ENCODE results near the gene DDX23. TPM values are rescaled to one million over a fixed set of nuclear protein-coding genes. Genes with fewer than 3 reads are reported as not detected.

Gene DDX23
- total and polyA plus RNA-seq, 7 experiments from 2014 or later: 32.8 to 160 (median 90.9) TPM

DNA sequence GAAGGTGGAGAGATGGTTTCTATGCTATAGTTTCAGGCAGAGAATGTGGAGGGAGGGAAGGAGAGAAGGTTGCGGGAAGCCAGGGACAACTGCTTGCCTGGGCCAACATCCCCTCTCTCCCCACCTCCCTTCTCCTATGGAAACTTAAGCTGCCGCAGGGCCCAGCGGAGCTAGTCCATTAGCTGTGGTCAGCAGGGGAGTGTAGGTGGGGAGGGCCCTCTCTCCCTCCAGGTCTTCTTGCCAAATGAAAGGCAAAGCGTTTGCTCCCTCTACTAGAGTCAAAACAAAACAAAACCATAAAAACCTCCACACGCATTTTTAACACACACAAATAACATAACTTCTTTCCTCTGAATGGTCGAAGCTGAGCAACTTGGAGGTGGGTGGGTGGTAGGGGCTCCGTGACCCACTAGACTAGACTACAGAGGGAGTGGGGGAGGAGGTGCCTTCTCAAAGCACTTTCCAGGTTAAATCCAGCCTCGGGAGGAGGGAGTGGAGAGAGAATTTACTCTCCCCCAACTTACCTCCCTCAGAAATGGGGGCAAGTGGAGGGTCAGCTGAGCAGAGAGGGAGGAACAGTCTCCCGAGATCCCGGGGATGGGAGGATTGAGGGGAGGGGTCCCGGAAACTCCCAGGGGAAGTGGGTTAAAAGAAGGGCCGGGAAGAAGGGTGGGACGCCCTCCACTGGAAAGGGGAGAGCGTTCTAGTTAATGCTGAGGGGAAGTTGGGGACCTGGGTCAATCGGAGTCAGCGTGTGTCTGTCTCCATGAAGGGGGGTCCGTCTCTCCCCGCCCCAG is 38.3 kb downstream of the DDX23 start:
- peak overlapping the region; percentile 52 to 95 (median 90) for H3K4me3 Mint-ChIP-seq
- H3K4me1 Mint-ChIP-seq: peaks cover 18 to 35% (median 27%) of the 10 kb centered on the region in 7 donors
- H3K36me3 ChIP-seq (ENCODE audit: control insufficient read depth in 2 of 3, insufficient read depth in 3 of 3, low read length in 3 of 3): no peaks in the 10 kb centered on the region
- no peaks in the 10 kb centered on the region for H3K9me3 Mint-ChIP-seq
- peaks cover 0 to 16% (median 5%) of the 10 kb centered on the region in 5 donors for H3K27me3 Mint-ChIP-seq
- DNase-seq: no peak
- ChIA-PET CTCF (interaction anchor here (0.6 to 3.3 kb wide), 4 partner anchors 21 to 848 kb away, joined by 3 to 16 read pairs (median 4); partner anchors contain the start of genes DDX23 and TROAP), POLR2A (no interaction called here)
- intact Hi-C loops (cut with micrococcal nuclease): loop anchor here in 1 of 2 donors (2.0 kb wide), 1 partner anchor 17 kb away; no protein-coding TSS in a partner anchor
- H3K27ac Mint-ChIP-seq: peak overlapping the region in 5 of 9 donors; percentile 43 to 71 (median 67)
- no peaks in the 10 kb centered on the region for H3K9me3 ChIP-seq (ENCODE audit: control insufficient read depth in 2 of 3, low read length in 3 of 3)
- H3K4me3 ChIP-seq (ENCODE audit: low read length): peak overlapping the region; percentile 59
- H3K4me1 ChIP-seq (ENCODE audit: control insufficient read depth in 2 of 2, insufficient read depth in 2 of 2, low read length in 2 of 2): peaks cover 7 to 19% of the 10 kb centered on the region in 2 donors
- no peak for ATAC-seq
- H3K36me3 Mint-ChIP-seq: peaks cover 0 to 3% (median 0%) of the 10 kb centered on the region in 5 donors
- no peaks in the 10 kb centered on the region for H3K27me3 ChIP-seq (ENCODE audit: control insufficient read depth in 2 of 2, insufficient read depth in 2 of 2, low read length in 2 of 2)
- no peak overlapping the region for H3K27ac ChIP-seq (ENCODE audit: low read depth, low read length)

DNA sequence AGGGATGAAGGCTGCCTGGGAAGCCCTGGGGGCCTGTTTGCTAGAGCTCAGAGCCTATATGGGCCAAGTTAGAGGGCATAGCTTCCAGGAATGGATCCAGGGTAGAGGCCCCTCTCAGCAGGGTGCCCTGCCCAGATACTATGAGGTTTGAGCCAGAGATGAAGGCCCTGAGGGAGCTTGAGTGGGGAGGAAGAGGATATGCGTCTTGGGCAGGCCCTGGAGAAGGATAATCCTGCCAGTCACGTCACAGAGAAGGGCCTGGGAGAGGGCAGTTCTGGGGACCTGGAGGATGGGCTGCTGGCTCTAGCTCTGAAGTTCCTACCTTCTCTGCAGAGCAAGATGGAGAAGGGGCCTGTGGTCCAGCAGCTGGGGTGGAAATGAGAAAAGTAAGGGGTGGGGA is 39.6 kb downstream of the DDX23 start:
- Mint-ChIP-seq H3K9me3 (no peaks in the 10 kb centered on the region), H3K27ac (peak overlapping the region in 6 of 9 donors; percentile 9 to 67 (median 42)), H3K27me3 (peaks cover 0 to 12% (median 5%) of the 10 kb centered on the region in 5 donors), H3K4me1 (peaks cover 18 to 28% (median 21%) of the 10 kb centered on the region in 7 donors), H3K36me3 (peaks cover 0 to 3% (median 0%) of the 10 kb centered on the region in 5 donors), H3K4me3 (peak overlapping the region in 7 of 10 donors; percentile 3 to 81 (median 46))
- H3K4me1 ChIP-seq (ENCODE audit: control insufficient read depth in 2 of 2, insufficient read depth in 2 of 2, low read length in 2 of 2): peaks cover 4 to 12% of the 10 kb centered on the region in 2 donors
- CTCF ChIA-PET: interaction anchor here (0.6 to 3.3 kb wide), 2 partner anchors 40 to 76 kb away, joined by 5 to 16 read pairs; partner anchors contain the start of gene DDX23
- no peak overlapping the region for H3K4me3 ChIP-seq (ENCODE audit: low read length)
- H3K27me3 ChIP-seq (ENCODE audit: control insufficient read depth in 2 of 2, insufficient read depth in 2 of 2, low read length in 2 of 2): no peaks in the 10 kb centered on the region
- DNase-seq (no peak), ATAC-seq (no peak)
- no peaks in the 10 kb centered on the region for H3K9me3 ChIP-seq (ENCODE audit: control insufficient read depth in 2 of 3, low read length in 3 of 3)
- intact Hi-C loops (cut with micrococcal nuclease): no loop called here
- no peaks in the 10 kb centered on the region for H3K36me3 ChIP-seq (ENCODE audit: control insufficient read depth in 2 of 3, insufficient read depth in 3 of 3, low read length in 3 of 3)
- no peak overlapping the region for H3K27ac ChIP-seq (ENCODE audit: low read depth, low read length)
- POLR2A ChIA-PET: no interaction called here

DNA sequence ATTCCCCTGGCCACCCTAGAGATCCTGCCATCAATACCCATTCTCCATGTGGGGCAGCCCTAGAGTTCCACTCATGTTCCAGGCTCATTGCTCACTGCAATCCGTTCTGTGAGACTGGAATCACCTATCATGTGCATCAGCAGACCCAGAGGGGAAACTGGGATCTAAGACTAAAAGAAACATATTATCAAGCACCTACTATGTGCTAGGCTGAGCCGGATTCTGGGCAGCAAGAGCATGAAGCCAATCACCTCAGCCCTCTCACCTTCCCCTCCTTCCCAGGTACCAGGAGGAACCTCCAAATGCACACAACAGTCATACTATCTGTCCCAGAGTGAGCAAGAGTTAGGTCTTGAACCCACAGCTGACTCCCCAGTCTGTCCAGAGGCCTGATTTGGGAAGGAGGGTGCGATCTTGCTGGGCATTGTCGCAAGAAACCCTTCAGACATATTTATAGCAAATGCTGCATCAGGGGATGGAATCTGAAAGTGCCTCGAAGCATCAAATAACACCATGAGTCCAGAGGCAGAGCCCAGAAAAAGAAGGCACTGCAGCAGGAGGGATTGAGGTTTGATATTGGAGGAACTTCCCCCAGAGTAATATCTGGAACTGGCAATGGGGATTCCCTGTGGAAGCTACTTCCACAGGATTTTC is 40.4 kb downstream of the DDX23 start:
- Histone ChIP-seq H3K27ac (ENCODE audit: low read depth, low read length) (no peak overlapping the region), H3K4me3 (ENCODE audit: low read length) (no peak overlapping the region), H3K27me3 (ENCODE audit: control insufficient read depth in 2 of 2, insufficient read depth in 2 of 2, low read length in 2 of 2) (no peaks in the 10 kb centered on the region), H3K36me3 (ENCODE audit: control insufficient read depth in 2 of 3, insufficient read depth in 3 of 3, low read length in 3 of 3) (no peaks in the 10 kb centered on the region), H3K9me3 (ENCODE audit: control insufficient read depth in 2 of 3, low read length in 3 of 3) (no peaks in the 10 kb centered on the region), H3K4me1 (ENCODE audit: control insufficient read depth in 2 of 2, insufficient read depth in 2 of 2, low read length in 2 of 2) (peaks cover 4 to 12% of the 10 kb centered on the region in 2 donors)
- DNase-seq (no peak), ATAC-seq (no peak)
- ChIA-PET CTCF (interaction anchor here (0.6 kb wide), 1 partner anchor 76 kb away, joined by 5 read pairs; no protein-coding TSS in a partner anchor), POLR2A (no interaction called here)
- Mint-ChIP-seq H3K4me3 (no peak overlapping the region), H3K4me1 (peaks cover 12 to 21% (median 18%) of the 10 kb centered on the region in 7 donors), H3K36me3 (peaks cover 0 to 3% (median 0%) of the 10 kb centered on the region in 5 donors), H3K27ac (peak overlapping the region in 4 of 9 donors; percentile 9 to 71 (median 16)), H3K9me3 (no peaks in the 10 kb centered on the region), H3K27me3 (peaks cover 0 to 5% (median 4%) of the 10 kb centered on the region in 5 donors)
- intact Hi-C loops (cut with micrococcal nuclease): no loop called here

DNA sequence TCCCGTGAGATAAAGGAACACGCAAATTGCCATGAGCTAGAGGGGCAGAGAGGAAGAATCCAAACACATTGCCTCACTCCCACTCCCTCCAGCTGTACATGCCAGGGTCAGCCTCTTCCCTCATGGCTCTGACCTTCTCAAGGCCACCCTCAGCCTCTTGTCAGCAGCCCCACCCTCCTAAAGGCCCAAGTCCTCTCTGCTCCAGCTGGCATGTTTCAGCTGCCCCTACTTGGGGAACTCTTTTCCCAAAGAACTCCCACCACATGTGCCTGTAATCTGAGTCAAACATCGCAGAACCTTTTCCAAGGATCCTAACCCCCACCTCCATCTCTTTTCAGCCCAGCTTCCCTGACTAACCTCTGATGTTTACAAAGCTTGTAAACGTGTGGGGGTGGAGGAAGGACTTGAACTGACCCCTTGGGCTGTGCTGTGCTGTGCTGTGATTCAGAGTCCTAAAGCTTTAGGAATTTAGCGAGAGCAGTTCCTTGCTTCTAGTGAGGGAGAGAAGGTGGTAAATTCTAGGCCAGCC is 41.0 kb downstream of the DDX23 start:
- Mint-ChIP-seq H3K27ac (peak overlapping the region in 3 of 9 donors; percentile 9 to 52 (median 22)), H3K36me3 (no peaks in the 10 kb centered on the region), H3K9me3 (no peaks in the 10 kb centered on the region), H3K4me3 (no peak overlapping the region), H3K27me3 (no peaks in the 10 kb centered on the region), H3K4me1 (peaks cover 6 to 17% (median 14%) of the 10 kb centered on the region in 7 donors)
- intact Hi-C loops (cut with micrococcal nuclease): no loop called here
- Histone ChIP-seq H3K36me3 (ENCODE audit: control insufficient read depth in 2 of 3, insufficient read depth in 3 of 3, low read length in 3 of 3) (no peaks in the 10 kb centered on the region), H3K9me3 (ENCODE audit: control insufficient read depth in 2 of 3, low read length in 3 of 3) (no peaks in the 10 kb centered on the region), H3K4me1 (ENCODE audit: control insufficient read depth in 2 of 2, insufficient read depth in 2 of 2, low read length in 2 of 2) (peaks cover 3 to 8% of the 10 kb centered on the region in 2 donors), H3K27me3 (ENCODE audit: control insufficient read depth in 2 of 2, insufficient read depth in 2 of 2, low read length in 2 of 2) (no peaks in the 10 kb centered on the region), H3K27ac (ENCODE audit: low read depth, low read length) (no peak overlapping the region), H3K4me3 (ENCODE audit: low read length) (no peak overlapping the region)
- no peak for DNase-seq
- ChIA-PET POLR2A (no interaction called here), CTCF (no interaction called here)
- ATAC-seq: no peak

DNA sequence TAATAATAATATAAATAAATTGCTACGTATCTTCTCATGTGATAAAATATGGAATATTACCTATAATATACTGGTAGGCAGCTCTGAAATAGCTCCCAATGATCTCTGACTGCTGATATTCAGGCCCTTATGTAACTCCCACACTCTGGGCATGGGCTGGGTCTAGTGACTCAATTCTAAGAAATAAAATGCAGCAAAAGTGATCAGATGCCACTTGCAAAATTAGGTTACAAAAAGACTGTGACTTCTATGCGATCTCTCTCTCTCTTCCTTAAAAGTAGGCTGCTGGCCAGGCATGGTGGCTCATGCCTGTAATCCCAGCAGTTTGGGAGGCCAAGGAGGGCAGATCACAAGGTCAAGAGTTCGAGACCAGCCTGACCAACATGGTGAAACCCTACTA is 44.0 kb downstream of the DDX23 start:
- no peak for DNase-seq
- ChIA-PET POLR2A (no interaction called here), CTCF (no interaction called here)
- Histone ChIP-seq H3K27ac (ENCODE audit: low read depth, low read length) (no peak overlapping the region), H3K4me3 (ENCODE audit: low read length) (no peak overlapping the region), H3K36me3 (ENCODE audit: control insufficient read depth in 2 of 3, insufficient read depth in 3 of 3, low read length in 3 of 3) (no peaks in the 10 kb centered on the region), H3K27me3 (ENCODE audit: control insufficient read depth in 2 of 2, insufficient read depth in 2 of 2, low read length in 2 of 2) (no peaks in the 10 kb centered on the region), H3K9me3 (ENCODE audit: control insufficient read depth in 2 of 3, low read length in 3 of 3) (no peaks in the 10 kb centered on the region), H3K4me1 (ENCODE audit: control insufficient read depth in 2 of 2, insufficient read depth in 2 of 2, low read length in 2 of 2) (no peaks in the 10 kb centered on the region)
- Mint-ChIP-seq H3K4me3 (no peak overlapping the region), H3K27me3 (no peaks in the 10 kb centered on the region), H3K36me3 (no peaks in the 10 kb centered on the region), H3K9me3 (no peaks in the 10 kb centered on the region), H3K27ac (no peak overlapping the region), H3K4me1 (peaks cover 0 to 16% (median 4%) of the 10 kb centered on the region in 7 donors)
- intact Hi-C loops (cut with micrococcal nuclease): no loop called here
- ATAC-seq: no peak

DNA sequence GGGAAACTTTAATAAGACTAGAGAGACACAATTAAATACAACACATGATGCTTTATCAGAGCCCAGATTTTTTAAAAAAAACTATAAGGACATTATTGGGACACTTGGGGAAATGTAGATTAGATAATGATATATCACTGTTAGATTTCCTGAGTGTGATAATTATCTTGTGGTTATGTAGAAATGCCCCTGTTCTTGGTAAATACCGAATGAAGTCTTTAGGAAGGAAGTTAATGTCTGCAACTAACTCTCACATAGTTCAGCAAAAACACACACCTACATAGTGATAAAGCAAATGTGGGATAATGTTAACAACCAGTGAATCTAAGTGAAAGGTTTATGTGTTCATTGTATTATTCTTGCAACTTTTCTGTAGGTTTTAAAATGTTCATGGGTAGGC is 48.3 kb downstream of the DDX23 start:
- peak; percentile 14 for ATAC-seq

More for the DNA sequence above, 48.3 kb downstream of the DDX23 start:
- no peaks in the 10 kb centered on the region for H3K27me3 ChIP-seq (ENCODE audit: control insufficient read depth in 2 of 2, insufficient read depth in 2 of 2, low read length in 2 of 2)
- no peaks in the 10 kb centered on the region for H3K9me3 Mint-ChIP-seq
- H3K4me3 Mint-ChIP-seq: no peak overlapping the region
- no peaks in the 10 kb centered on the region for H3K36me3 ChIP-seq (ENCODE audit: control insufficient read depth in 2 of 3, insufficient read depth in 3 of 3, low read length in 3 of 3)
- intact Hi-C loops (cut with micrococcal nuclease): no loop called here
- ChIA-PET POLR2A (interaction anchor here (0.6 kb wide), 1 partner anchor 57 kb away, joined by 3 read pairs; no protein-coding TSS in a partner anchor), CTCF (no interaction called here)
- no peak for DNase-seq
- peaks cover 0 to 3% (median 0%) of the 10 kb centered on the region in 5 donors for H3K27me3 Mint-ChIP-seq
- no peaks in the 10 kb centered on the region for H3K36me3 Mint-ChIP-seq
- H3K4me3 ChIP-seq (ENCODE audit: low read length): no peak overlapping the region
- no peaks in the 10 kb centered on the region for H3K9me3 ChIP-seq (ENCODE audit: control insufficient read depth in 2 of 3, low read length in 3 of 3)
- H3K27ac ChIP-seq (ENCODE audit: low read depth, low read length): no peak overlapping the region
- peaks cover 0 to 12% (median 4%) of the 10 kb centered on the region in 7 donors for H3K4me1 Mint-ChIP-seq
- no peaks in the 10 kb centered on the region for H3K4me1 ChIP-seq (ENCODE audit: control insufficient read depth in 2 of 2, insufficient read depth in 2 of 2, low read length in 2 of 2)
- H3K27ac Mint-ChIP-seq: no peak overlapping the region

All from naive thymus-derived CD4-positive, alpha-beta T cell (primary cell).